Stimulated activated naive CD8-positive, alpha-beta T cell treated with anti-CD3 and anti-CD28 coated beads, Interleukin-15, Interleukin-2, amounts not matched to agents 100 U/mL and 50 U/mL, for 24 hours (primary cell): ENCODE data around the gene FAM47E.
"Not testable (repeated sequence)": the region's sequence is repeated elsewhere in the genome, so short reads cannot be mapped to it uniquely, and the experiment has no call there.

ENCODE experiments used
- ATAC-seq: fragments of 150-1000 bp; cut with Tn5 transposase; one replicate; pipeline ENCODE4 v1.10.0; 2021
- DNase-seq: peaks from one replicate; pipeline ENCODE4 v3.0.0; 2021

The FAM47E gene

DNA sequence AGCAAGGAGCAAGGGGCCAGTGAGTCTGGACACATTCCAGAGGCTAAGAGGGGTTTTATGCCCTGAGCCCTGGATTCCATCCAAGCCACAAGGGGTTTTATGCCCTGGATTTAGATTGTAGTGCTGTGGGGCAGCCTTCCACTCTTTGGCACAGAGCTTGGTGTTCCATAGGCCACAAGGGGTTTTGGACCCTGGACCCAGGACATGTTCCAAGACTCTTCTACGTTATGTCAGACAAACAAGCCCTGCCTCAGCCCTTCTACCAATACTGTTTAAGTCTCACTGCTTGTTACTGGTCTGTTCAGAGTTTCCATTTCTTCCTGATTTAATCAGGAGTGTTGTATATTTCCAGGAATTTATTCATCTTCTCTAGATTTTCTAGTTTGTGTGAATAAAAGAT lies 25.1 kb upstream of the FAM47E start:
- ATAC-seq (no peak), DNase-seq (no peak)

DNA sequence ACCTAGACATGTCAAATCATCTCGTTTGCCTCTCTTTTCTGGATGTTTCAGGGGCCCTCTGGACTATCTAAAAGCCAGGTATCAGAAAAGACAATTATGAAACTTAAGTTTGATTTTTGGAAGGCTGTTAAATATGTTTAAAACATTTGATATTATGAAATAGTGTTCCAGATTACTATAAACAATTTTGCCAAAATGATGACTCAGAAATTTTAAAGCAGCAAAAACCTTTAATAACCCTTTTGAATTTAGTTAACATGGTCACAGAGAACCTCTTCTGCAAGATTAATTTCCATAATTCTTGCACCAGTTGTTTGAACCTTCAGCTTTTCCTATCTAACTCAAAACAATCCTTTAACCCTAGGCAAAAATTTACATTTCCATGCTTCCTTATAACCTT lies 18.8 kb upstream of the FAM47E start:
- no peak for ATAC-seq
- no peak for DNase-seq

DNA sequence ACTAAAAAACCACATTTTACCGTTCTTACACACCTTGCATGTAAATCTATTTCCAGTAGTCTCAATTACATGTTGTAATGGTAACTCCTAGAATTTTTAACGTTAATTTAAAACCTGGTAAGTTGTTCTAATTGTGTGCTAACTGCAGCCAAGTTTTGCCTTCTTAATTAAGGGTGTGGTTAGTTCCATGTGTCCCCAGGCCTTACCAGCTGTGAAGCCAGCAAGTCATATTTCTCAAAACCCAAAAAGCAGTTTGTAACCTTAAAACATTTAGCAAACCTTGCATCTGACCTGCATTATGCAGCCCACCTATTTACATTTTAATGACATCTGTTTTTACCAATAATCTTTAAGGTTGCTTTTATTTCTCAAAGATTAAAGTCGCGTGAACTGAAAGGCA lies 18.4 kb upstream of the FAM47E start:
- DNase-seq: no peak
- ATAC-seq: no peak

DNA sequence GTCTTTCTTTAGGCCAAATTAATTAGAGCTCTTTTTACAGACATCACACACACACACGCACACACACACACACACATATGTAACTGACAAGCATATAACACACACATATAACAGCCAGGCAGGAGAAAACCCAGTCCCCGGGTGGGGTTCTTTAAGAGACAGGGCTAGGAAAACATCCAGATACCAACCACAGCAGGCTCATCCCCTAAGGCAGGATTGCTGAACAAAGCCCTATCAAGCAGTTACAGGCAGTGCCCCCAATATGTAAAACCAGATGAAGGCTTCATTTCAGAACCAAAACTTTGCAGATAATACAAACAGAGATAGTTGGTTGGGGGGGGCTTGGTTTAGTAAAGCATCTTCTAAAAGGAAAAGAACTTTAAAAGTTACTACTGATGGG lies 18.0 kb upstream of the FAM47E start:
- ATAC-seq (no peak), DNase-seq (no peak)

DNA sequence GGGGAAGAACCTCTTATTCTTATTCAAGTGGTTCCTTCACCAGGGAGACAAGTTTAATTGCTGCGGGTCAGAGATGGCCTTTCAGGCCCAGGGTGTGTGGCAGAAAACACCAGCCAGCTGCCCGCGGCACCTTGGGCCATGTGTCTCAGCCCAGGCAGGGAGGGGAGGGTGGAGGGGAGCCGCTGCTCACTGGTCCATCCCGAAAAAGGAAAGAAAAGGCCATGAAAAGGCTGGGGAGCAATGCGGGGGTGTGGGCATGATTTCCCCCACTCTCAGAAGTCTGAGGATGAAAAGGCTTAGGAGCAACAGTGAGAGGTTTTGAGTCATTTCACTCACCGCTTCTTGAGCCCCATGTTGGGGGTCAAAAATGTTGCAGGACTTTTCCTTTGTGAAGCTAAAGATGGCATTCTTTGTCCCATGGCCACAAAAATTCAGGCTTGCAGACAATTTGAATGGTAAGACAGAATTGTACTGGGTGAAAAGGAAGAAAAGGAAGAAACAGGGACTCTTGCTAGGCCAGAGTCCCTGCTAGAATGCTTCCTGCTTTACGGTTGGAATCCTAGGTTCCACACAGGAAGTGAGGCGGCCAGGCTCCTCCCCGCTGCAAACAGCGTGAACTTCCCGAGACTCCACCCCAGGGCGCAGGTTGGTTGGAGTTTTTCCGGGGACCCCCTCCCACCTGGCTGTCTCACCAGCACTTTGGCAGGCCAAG lies 17.4 kb upstream of the FAM47E start:
- ATAC-seq (no peak), DNase-seq (no peak)

DNA sequence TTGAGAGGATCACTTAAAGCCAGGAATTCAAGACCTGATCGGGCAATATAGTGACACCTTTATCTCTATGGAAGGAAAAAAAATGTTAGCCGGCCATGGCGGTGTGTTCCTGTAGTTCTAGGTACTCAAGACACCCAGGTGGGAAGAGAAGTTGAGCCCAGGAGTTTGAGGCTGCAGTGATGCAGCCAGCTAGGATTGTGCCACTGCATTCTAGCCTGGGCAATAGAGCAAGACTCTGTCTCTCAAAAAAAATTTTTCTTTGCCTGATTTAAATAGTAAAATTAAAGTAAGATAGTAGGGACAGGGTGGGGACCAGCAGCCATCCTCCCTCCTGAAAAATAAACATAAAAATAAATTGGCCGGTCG lies 16.9 kb upstream of the FAM47E start:
- no peak for DNase-seq
- ATAC-seq: no peak

DNA sequence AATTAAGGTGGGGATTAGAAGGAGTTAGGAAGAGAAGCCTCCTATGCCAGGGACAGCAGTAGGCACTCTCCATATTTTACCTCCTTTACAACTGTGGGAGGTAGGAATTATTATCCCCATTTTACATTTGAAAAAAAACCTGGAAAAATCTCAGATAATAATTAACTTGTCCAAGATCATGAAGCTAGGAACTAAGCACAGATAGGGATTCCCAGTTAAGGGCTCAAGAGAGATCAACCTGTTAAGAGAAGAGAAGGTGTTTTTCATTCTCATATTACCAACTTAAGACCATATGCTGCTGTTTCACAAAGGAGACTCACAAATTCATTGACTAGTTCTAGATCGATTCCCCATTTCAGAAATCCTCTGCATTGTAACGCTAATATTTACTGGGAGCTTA lies 16.1 kb upstream of the FAM47E start:
- DNase-seq (no peak), ATAC-seq (no peak)

DNA sequence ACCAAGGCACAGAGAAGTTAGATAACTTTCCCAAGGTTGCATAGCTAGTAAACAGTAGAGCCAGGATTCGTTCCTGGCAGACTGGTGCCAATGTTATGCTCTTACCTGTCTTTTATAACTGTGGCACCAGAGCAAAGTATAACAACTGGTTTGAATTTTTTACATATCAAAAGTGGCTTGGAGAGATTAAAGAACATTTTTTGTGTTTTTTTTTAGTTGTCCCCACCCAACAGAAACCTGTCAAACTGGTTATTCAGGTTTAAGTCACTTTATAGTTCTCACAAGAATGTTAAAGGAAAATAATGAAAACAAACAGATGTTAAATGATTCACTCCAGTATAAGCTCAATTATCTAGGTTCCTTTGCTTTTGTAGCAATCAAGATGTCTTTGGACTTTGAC lies 15.6 kb upstream of the FAM47E start:
- DNase-seq (no peak), ATAC-seq (no peak)

DNA sequence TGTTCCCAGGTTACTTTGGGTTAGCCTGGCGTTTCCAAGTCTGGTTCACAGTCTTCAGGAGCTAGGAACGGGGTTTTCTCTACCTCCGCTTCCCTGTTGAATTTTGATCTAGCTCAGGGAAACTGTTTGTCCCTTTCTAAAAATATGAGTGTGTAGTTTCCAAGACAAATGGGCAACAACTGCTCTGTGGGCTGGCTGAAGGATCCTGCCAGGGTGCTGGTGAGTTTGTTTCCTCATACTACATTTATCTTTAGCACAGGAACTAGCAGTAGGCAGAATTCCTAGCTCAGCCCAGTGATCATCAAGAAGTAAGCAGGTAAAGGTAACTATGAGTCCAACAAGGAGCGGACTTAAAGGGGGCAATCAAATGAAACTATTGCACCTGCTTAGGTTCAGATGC lies 13.3 kb upstream of the FAM47E start:
- ATAC-seq (no peak), DNase-seq (no peak)

DNA sequence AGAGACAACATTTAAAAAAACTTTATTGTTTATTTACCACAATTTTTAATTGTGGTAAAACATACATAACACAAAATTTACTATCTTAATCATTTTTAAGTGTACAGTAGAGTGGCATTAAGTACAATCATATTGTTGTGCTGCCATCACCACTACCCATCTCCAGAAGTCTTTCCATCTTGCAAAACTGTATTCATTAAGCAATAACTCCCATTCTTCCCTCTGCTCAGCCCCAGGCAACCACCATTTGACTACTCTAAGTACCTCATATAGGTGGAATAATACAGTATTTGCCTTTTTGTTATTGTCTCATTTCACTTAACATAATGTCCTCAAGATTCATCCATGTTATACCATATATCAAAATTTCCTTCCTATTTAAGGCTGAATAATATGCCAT lies 12.8 kb upstream of the FAM47E start:
- DNase-seq: no peak
- no peak for ATAC-seq

DNA sequence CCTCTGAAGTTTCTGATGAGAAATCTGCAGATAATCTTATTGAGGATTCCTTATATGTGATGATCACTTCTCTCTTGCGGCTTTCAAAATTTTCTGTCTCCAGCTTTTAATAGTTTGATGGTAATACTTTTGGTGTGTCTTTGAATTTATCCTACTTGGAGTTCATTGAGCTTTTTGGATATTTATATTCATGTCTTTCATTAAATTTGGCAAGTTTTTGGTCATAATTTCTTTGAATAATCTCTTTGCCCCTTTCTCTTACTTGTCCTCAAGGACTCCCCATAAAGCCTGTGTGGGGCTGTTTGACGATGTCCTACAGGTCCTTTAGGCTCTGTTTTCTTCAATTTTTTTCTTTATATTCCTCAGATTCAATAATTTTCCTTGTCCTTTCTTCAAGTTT lies 11.3 kb upstream of the FAM47E start:
- no peak for DNase-seq
- ATAC-seq: no peak

DNA sequence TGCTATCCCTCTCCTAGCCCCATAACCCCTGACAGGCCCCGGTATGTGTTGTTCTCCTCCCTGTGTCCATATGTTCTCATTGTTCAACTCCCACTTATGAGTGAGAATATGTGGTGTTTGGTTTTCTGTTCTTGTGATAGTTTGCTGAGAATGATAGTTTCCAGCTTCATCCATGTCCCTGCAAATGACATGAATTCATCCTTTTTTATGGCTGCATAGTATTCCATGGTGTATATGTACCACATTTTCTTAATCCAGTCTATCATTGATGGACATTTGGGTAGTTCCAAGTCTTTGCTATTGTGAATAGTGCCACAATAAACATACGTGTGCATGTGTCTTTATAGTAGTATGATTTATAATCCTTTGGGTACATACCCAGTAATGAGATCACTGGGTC lies 7.6 kb upstream of the FAM47E start:
- DNase-seq, ATAC-seq: not testable (repeated sequence)

DNA sequence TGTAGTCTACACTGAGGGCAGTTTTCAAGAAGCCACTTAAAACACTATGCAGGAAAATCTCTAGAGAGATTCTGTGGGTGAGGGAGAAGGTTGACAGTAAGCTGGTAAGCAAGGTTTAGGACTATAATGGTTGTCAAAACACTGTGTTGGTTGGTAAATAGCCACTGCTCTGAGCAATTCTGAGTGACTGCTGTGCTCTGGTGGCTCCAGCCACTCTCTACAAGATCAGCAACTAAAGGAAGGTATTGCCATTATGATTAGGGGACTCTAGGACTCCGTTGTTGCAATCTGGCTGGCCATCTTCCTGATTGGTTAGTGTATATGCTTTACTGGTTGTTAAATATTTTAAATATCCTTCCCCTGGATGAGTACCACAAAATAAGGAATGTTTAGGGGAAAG lies 5.5 kb upstream of the FAM47E start:
- no peak for DNase-seq
- ATAC-seq: no peak

DNA sequence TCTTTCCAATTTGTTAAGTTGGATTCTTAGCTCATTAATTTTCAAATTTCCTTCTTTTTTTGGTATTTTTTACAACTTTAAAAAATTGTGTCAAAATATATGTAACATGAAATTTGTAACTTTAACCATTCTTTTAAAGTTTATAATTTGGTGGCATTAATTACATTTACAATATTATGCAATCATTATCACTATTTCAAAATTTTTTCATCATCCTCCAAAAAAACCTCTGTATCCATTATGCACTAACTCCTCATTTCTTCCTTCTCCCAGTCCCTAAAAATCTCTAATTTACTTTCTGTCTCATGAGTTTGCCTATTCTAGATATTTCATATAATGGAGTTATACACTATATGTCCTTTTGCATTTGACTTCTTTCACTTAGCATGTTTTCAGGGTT lies 4.7 kb upstream of the FAM47E start:
- DNase-seq: no peak
- no peak for ATAC-seq

DNA sequence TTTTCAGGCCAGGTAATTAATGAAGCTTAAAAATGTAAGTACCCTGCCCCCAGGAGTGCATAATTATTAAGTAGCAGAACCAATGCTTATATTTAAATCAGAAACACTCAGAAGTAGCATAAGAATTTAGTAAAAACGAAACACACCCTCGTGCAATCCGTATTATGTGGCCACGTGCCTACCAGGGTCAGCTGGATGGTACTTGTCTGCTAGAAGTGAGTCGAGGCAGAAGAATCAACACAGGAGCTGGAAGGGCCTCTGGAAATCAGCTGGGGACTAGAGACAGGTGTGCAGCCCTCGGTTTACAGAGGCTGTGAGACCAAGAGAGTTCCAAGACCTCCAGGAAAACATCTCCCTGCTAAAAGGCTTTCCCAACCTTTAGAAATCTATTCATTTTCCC lies 559 bp upstream of the FAM47E start:
- DNase-seq (no peak), ATAC-seq (no peak)

DNA sequence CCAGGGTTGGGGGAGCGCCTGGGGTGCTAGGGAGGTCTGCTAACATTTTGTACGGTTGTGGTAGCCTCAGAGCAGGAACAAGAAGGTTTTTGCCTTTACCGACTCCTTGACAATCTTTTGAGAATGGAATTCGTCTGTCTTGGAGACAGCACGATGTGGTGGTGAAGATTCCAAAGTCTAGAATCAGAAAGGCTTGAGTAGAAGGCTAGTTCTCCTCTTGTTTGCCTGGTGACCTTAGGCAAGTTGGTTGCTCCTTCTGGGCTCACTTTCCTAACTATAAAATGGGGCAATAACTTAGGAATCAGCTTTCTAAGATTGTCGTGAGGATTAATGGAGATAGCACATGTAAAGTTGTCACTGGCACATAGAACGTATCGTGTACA lies 741 bp downstream of the FAM47E start:
- no peak for ATAC-seq

DNA sequence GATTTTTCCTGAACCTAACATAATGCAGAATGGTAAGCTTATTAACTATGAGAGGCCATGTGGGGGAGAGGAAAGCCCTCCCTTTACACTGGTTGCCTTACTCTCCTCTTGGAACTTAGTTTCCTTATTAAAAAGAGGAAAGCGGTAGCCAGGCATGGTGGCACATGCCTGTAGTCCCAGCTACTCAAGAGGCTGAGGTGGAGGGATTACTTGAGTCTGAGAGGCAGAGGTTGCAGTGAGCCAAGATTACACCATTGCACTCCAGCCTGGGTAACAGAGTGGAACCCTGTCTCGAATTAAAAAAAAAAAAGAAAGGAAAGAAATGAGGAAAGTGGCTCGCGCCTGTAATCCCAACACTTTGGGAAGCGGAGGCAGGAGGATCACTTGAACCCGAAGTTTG lies 2.0 kb downstream of the FAM47E start:
- ATAC-seq (no peak), DNase-seq (no peak)

More for the DNA sequence above, 741 bp downstream of the FAM47E start:
- no peak for DNase-seq

DNA sequence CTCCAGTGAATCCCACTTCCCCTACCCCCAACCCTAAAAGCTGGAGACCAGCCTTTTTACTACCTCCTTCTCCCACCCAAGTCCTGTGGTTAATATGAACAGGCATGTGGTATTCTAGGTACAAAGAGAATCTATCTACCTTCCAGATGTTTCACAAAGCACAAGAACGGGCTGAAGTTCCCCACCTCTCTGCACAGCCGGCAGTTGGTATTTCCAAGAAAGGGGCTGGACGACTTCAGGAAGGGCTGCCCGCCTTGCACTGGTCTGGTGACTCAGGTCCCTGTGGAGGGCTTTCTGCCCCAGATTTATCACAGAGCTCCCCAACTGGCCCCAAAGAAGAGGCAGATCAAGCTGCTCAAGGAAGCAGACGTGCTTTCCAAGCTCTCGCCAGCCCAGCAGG lies 4.5 kb downstream of the FAM47E start:
- no peak for ATAC-seq
- no peak for DNase-seq

DNA sequence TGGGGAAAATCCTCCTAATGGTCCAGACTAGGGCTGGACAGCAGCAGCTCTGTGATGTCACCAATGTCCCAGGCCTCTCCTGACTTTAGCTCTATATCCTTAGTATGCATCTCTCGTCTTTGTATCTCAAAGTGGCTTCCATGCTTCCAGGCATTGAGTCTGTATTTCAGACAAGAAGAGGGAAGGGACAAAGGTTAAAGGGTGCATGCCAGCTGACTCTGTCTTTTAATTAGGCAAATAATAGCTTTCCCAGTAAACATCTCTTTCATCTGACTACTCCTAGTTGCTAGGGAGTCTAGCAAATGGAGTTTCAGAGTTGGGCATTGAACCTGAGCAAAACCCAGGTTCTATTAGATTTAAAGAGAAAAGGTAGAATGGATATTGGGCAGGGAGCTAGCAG lies 5.4 kb downstream of the FAM47E start:
- DNase-seq (no peak), ATAC-seq (no peak)

DNA sequence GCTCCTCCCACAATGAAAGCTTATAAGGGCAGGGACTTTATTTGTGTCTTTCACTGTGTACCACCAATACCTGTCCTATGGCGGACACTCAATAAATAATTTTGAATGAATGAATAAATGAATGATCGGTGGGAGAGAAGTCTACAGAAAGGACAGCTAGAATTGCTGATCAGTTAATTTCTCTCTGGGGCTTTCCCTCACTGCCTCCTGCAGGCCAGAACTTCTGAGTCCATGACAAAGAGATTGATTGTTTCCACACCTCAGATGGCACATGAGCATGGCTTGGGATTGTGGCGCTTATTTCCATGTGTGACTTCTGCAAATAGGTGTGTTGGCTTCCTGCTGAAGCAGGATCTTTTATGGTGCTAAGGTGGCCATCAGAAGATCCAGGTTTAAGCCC lies 6.3 kb downstream of the FAM47E start:
- ATAC-seq (no peak), DNase-seq (no peak)

DNA sequence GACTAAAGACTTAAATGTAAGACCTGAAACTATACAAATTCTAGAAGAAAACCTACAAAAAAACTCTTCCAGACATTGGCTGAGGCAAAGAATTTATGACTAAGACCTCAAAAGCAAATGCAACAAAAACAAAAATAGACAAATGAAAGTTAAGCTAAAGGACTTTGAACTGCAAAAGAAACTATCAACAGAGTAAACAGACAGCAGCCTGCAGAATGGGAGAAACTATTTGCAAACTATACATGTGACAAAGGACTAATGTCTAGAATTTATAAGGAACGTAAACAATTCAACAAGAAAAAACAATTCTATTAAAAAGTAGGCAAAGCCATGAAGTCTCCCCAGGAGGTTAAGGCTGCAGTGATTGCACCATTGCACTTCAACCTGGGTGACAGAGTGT lies 9.1 kb downstream of the FAM47E start:
- ATAC-seq: no peak
- DNase-seq: no peak

DNA sequence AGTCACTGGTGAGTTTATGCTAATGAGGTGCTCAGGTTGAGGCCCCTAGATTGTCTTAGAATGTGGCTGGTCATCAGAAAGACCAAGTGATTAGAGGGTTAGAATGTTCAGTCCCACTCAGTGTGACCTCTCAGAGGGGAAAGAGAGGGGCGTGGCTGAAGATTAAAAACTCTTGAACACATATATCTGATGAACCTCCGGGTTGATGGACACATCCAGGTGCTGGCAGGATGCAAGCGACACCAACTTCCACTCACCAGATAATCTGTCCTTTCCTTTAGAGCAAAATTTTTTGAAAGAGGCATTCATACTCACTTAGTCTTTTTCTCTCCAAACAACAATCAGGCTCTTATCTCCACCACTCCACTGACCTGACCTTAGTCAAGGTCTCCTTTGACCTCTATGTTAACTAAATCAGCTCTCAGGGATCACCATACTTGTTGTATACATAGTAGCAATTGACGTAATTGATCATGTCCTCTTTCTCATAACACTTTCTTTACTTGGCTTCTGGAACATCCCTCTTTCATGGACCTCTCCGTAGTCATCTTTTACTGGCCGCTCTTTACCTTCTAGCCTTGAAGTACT lies 14.2 kb downstream of the FAM47E start:
- ATAC-seq (no peak), DNase-seq (no peak)

DNA sequence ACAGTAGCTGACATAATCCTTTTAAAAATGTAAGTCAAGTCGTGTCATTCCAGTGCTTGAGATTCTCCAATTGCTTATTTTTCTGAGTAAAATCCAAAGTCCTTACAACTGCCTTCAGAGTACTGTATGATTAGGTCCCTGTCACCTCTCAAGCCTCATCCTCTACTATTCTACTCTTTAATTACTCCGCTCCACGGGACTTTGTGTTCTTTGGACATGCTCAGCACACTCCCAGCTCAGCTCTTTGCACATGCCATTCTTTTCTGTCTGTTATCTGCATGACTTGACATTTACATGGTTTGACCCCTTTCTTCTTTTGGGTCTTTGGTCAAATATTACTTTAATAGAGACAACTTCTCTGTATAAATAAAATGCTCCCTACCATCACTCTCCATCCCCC lies 15.1 kb downstream of the FAM47E start:
- DNase-seq (no peak), ATAC-seq (no peak)

DNA sequence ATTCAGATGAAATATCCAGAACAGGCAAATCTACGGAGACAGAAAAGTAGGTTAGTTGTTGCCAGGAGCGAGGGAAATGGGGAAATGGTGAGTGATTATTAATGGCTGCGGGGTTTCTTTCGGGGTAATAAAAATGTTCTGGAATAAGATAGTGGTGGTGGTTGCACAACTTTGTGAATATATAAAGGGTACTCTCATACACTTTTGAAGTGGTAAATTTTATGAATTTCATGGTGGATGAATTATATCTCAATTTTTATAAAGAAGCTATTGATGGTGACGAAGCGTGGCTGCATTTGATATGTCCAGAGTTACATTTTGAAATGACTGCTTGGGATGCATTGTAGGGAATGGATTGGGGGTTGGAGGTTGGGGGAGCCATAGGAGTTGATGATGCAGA lies 16.3 kb downstream of the FAM47E start:
- DNase-seq: no peak
- no peak for ATAC-seq
